ENCODE results near the gene FGGY. TPM values are rescaled to one million over a fixed set of nuclear protein-coding genes. Genes with fewer than 3 reads are reported as not detected.

Gene FGGY
- total RNA-seq, 1 experiment from 2014 or later, result 14.6 TPM

- H3K9me3 Mint-ChIP-seq, result no peaks in the 10 kb centered on the region
- no CpG with 5 or more reads among the region's 4 CpGs for WGBS (ENCODE audit: extremely low coverage, insufficient read length, low lambda C conversion rate)
These were observed 387.8 kb downstream of the FGGY start for GRCh38 chr1:59684698-59685097.

More at GRCh38 chr1:59684698-59685097, 387.8 kb downstream of the FGGY start:
- no peak overlapping the region for H3T11ph ChIP-seq (ENCODE audit: low read length)
- H3K79me1 ChIP-seq (ENCODE audit: insufficient read depth, low read depth, low read length, poor library complexity, severe bottlenecking), result no peaks in the 10 kb centered on the region
- no peak overlapping the region for H2BK15ac ChIP-seq (ENCODE audit: low read depth, low read length)
- no peak overlapping the region for H2BK120ac ChIP-seq (ENCODE audit: low read depth, low read length, poor library complexity, severe bottlenecking)
- H4K20me1 ChIP-seq (ENCODE audit: control insufficient read depth, insufficient read depth, insufficient read length), result no peaks in the 10 kb centered on the region
- no peak overlapping the region for H3K4ac ChIP-seq (ENCODE audit: low read depth, low read length)
- no peaks in the 10 kb centered on the region for H3K79me2 ChIP-seq (ENCODE audit: insufficient read depth, low read length)
- H3K27ac Mint-ChIP-seq, result no peak overlapping the region
- H3K18ac ChIP-seq (ENCODE audit: insufficient read length, low read depth, low read length), result no peak overlapping the region
- H3K4me2 ChIP-seq (ENCODE audit: insufficient read depth, insufficient read length, low read length), result no peak overlapping the region
- no peak overlapping the region for H3K27ac ChIP-seq (ENCODE audit: insufficient read length, low read depth, low read length)
- peaks cover 22 to 36% of the 10 kb centered on the region in 2 experiments for H3K4me1 Mint-ChIP-seq
- no peak overlapping the region for H3K23ac ChIP-seq (ENCODE audit: insufficient read length, low read depth, low read length)
- no peak for DNase-seq
- no peak overlapping the region for H4K91ac ChIP-seq (ENCODE audit: insufficient read length, low read depth, low read length)
- H3K27me3 ChIP-seq (ENCODE audit: insufficient read depth, low read length), result no peaks in the 10 kb centered on the region
- H2BK5ac ChIP-seq (ENCODE audit: insufficient read length, low read length), result no peak overlapping the region
- no peaks in the 10 kb centered on the region; the same call in 1 of the 2 replicates for H3K4me1 ChIP-seq (ENCODE audit: insufficient read depth, low read length)
- H3K36me3 Mint-ChIP-seq (ENCODE audit: insufficient read depth in 1 of 3, low read depth in 3 of 3), result no peaks in the 10 kb centered on the region
- TF ChIP-seq CTCF (conservative IDR thresholded peaks at IDR 0.05), result no peak
- H2BK20ac ChIP-seq (ENCODE audit: low read depth, low read length, poor library complexity, severe bottlenecking), result no peak overlapping the region
- no peak overlapping the region for H3K14ac ChIP-seq (ENCODE audit: insufficient read depth, low read length)
- H3K4me3 Mint-ChIP-seq, result no peak overlapping the region
- H3K27me3 Mint-ChIP-seq (ENCODE audit: low read depth), result no peaks in the 10 kb centered on the region
- no peak overlapping the region for H2AK5ac ChIP-seq (ENCODE audit: insufficient read length, low read length)
- no peak overlapping the region for H3K56ac ChIP-seq (ENCODE audit: insufficient read length, low read depth, low read length)
- no peak overlapping the region for H3K9ac ChIP-seq (ENCODE audit: extremely low read depth, insufficient read length, low read length)
- H2AFZ ChIP-seq (ENCODE audit: low read length), result no peak overlapping the region
- no peak overlapping the region for H2BK12ac ChIP-seq (ENCODE audit: insufficient read length, low read depth, low read length)
- no peaks in the 10 kb centered on the region for H3K23me2 ChIP-seq (ENCODE audit: insufficient read length, low read depth, low read length, poor library complexity, severe bottlenecking)
- no peak overlapping the region for H4K5ac ChIP-seq (ENCODE audit: insufficient read length, low read depth, low read length)
- H4K8ac ChIP-seq (replicated peaks; ENCODE audit: insufficient read length, low read depth, low read length), result no peak overlapping the region
- no peaks in the 10 kb centered on the region for H3K9me3 ChIP-seq (ENCODE audit: control insufficient read depth, low read depth, low read length)
